Measurements from ENCODE around the gene NPTX2.

- TF ChIP-seq CTCF (conservative IDR thresholded peaks at IDR 0.05 in 1 of 2, IDR thresholded peaks at IDR 0.05 in 1 of 2; ENCODE audit: extremely low read depth in 1 of 2, insufficient read depth in 1 of 2, low read depth in 1 of 2, low read length in 2 of 2) (no peak), EZH2 (IDR thresholded peaks at IDR 0.05; ENCODE audit: borderline replicate concordance, low read length) (no peak)
Measured at GRCh38 chr7:98598846-98599615, 18.1 kb upstream of the NPTX2 start.

All from mammary epithelial cell (primary cell).